SK-N-SH treated with all-trans-retinoic acid at 6 μM for 48 hours (cell line): ENCODE measurements around the gene ADI1.

Experiments
- ATAC-seq: fragments of 200-7000 bp; cut with Tn5 transposase; 3 replicates; pipeline ENCODE4 v1.9.1; 2020; ENCODE audit warnings: mild to moderate bottlenecking, moderate library complexity
- ARNTL ChIP-seq: fragments of 450-650 bp; formaldehyde crosslinking; IDR thresholded peaks from 2 replicates; pipeline ENCODE4 v1.5.0; 2020; ENCODE audit warnings: low read depth, mild to moderate bottlenecking, moderate library complexity, borderline replicate concordance
- BACH2 ChIP-seq: fragments of 250-450 bp; sonication (Bioruptor Pico); IDR thresholded peaks from 2 replicates; pipeline ENCODE4 v1.9.0; 2021; ENCODE audit warnings: mild to moderate bottlenecking, borderline replicate concordance
- CSDC2 ChIP-seq: fragments of 250-450 bp; sonication (Bioruptor Pico); IDR thresholded peaks from 2 replicates; pipeline ENCODE4 v1.5.0; 2020; ENCODE audit warnings: mild to moderate bottlenecking, moderate library complexity
- ESRRG ChIP-seq: fragments of 250-450 bp; sonication (Bioruptor Pico); IDR thresholded peaks from 2 replicates; pipeline ENCODE4 v1.6.1; 2021; ENCODE audit warnings: mild to moderate bottlenecking
- GLIS3 ChIP-seq: fragments of 250-450 bp; sonication (Bioruptor Pico); IDR thresholded peaks from 2 replicates; pipeline ENCODE4 v1.5.0; 2020; ENCODE audit warnings: mild to moderate bottlenecking, moderate library complexity
- ISL1 ChIP-seq: fragments of 250-450 bp; sonication (Bioruptor Pico); IDR thresholded peaks from 2 replicates; pipeline ENCODE4 v2.1.2; 2022; ENCODE audit warnings: mild to moderate bottlenecking, moderate library complexity
- OSR1 ChIP-seq: fragments of 250-450 bp; sonication (Bioruptor Pico); IDR thresholded peaks from 2 replicates; pipeline ENCODE4 v1.8.0; 2022; ENCODE audit warnings: moderate library complexity, mild to moderate bottlenecking, inconsistent platforms
- PPARA ChIP-seq: fragments of 250-450 bp; sonication (Bioruptor Pico); IDR thresholded peaks from 2 replicates; pipeline ENCODE4 v1.5.0; 2020; ENCODE audit warnings: mild to moderate bottlenecking, borderline replicate concordance
- RARB ChIP-seq: fragments of 250-450 bp; sonication (Bioruptor Pico); IDR thresholded peaks from 2 replicates; pipeline ENCODE4 v1.8.0; 2021; ENCODE audit warnings: mild to moderate bottlenecking, moderate library complexity
- SNAI2 ChIP-seq: fragments of 250-450 bp; sonication (Bioruptor Pico); IDR thresholded peaks from 2 replicates; pipeline ENCODE4 v1.5.0; 2020; ENCODE audit warnings: mild to moderate bottlenecking, moderate library complexity
- TCF4 ChIP-seq: fragments of 250-450 bp; sonication (Bioruptor Pico); IDR thresholded peaks from 2 replicates; pipeline ENCODE4 v1.8.0; 2021; ENCODE audit warnings: mild to moderate bottlenecking, moderate library complexity, borderline replicate concordance
- TOX ChIP-seq: fragments of 250-450 bp; sonication (Bioruptor Pico); IDR thresholded peaks from 2 replicates; pipeline ENCODE4 v1.8.0; 2021; ENCODE audit warnings: mild to moderate bottlenecking, moderate library complexity, borderline replicate concordance
- ZC3H10 ChIP-seq: fragments of 250-450 bp; sonication (Bioruptor Pico); IDR thresholded peaks from 2 replicates; pipeline ENCODE4 v1.5.1; 2021; ENCODE audit warnings: mild to moderate bottlenecking, moderate library complexity
- ZFP3 ChIP-seq: fragments of 250-450 bp; sonication (Bioruptor Pico); IDR thresholded peaks from 2 replicates; pipeline ENCODE4 v1.5.0; 2020; ENCODE audit warnings: mild to moderate bottlenecking, moderate library complexity
- ZFP30 ChIP-seq: fragments of 450-650 bp; formaldehyde crosslinking; IDR thresholded peaks from 2 replicates; pipeline ENCODE4 v1.5.0; 2022; ENCODE audit warnings: mild to moderate bottlenecking, moderate library complexity
- ZNF70 ChIP-seq: fragments of 450-650 bp; formaldehyde crosslinking; IDR thresholded peaks from 2 replicates; pipeline ENCODE4 v1.5.0; 2020; ENCODE audit warnings: mild to moderate bottlenecking, moderate library complexity
- ZNF8 ChIP-seq: fragments of 450-650 bp; formaldehyde crosslinking; IDR thresholded peaks from 2 replicates; pipeline ENCODE4 v1.5.0; 2020; ENCODE audit warnings: mild to moderate bottlenecking, moderate library complexity
- TF ChIP-seq, protein P1 (sequence below): fragments of 250-450 bp; sonication (Bioruptor Pico); IDR thresholded peaks from 2 replicates; pipeline ENCODE4 v1.5.0; 2020; ENCODE audit warnings: mild to moderate bottlenecking, moderate library complexity
- TF ChIP-seq, protein P2 (sequence below): fragments of 250-450 bp; sonication (Bioruptor Pico); IDR thresholded peaks from 2 replicates; pipeline ENCODE4 v1.5.1; 2020; ENCODE audit warnings: low read depth, mild to moderate bottlenecking, moderate library complexity
- TF ChIP-seq, protein P3 (sequence below): fragments of 250-450 bp; sonication (Bioruptor Pico); IDR thresholded peaks from 2 replicates; pipeline ENCODE4 v1.8.0; 2021; ENCODE audit warnings: low read depth, mild to moderate bottlenecking, moderate library complexity, borderline replicate concordance
- TF ChIP-seq, protein P4 (sequence below): fragments of 250-450 bp; sonication (Bioruptor Pico); IDR thresholded peaks from 2 replicates; pipeline ENCODE4 v1.5.1; 2021; ENCODE audit warnings: mild to moderate bottlenecking, moderate library complexity

The ADI1 gene

DNA sequence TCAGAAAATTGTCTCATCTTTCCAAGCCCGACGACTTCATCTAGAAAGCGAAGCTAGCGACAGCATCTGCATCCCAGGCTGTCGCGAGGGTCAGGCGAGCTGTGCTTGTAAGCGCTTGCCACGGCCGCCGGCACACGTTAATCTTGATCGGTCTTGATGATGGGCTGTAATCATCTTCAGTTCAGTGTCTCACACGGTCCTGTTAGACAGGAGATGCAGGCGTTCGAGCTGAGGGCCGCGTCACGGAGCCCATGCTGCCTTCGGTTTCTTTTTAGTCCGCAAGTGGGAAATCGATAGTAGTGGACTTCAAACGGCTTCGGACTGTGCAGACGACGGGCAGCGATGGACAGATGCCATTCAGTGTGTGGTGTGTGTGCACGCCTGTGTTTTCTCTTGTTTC is 43.6 kb downstream of the ADI1 start (continued):
- no peak for TF ChIP-seq ARNTL (CRISPR knock-in tag)

DNA sequence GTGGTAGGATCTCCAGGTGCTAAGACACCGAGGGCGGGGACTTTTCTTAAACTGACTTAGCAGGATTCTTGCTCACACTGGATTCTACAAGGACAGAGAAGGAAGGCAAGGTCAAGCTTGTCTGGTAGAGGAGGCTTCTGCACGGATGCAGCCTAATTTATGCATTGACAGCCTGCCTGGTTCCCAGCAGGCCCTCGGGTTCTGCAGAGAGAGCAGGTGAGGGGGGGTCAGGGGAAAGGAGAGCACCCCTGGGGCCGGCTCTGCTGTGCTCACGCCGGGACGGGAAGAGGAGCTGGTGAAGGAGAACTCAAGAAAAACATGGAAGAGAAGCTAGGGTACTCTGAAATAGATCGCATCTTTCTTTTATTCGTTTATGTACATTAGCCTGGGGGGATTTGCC is 46.4 kb downstream of the ADI1 start:
- no peak for ATAC-seq
- no peak for TF ChIP-seq ZFP3 (CRISPR knock-in tag)

DNA sequence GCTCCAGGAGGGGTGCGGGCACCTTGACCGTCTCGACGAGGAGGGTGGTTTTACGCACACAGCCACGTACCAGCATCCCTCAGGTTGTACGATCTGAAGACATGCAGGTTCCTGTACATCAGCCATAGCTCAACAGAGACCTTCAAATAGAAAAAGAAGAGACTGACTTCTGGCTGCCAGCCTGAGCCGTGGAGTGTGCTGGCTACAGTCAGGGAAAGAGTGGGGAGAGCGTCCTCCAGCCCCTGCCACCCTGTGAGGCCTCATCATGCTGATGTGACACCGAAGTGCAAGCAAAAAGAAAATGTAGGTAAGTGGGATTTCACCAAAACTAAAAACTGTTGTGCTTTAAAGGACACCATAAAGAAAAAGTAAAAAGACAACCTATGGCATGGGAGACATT is 47.0 kb downstream of the ADI1 start:
- ATAC-seq: no peak
- TF ChIP-seq TCF4 (no peak), GLIS3 (CRISPR knock-in tag) (no peak), BACH2 (no peak), TOX (CRISPR knock-in tag) (no peak), ESRRG (no peak), CSDC2 (no peak), ZFP3 (CRISPR knock-in tag) (no peak), SNAI2 (CRISPR knock-in tag) (no peak), PPARA (no peak), ZNF8 (CRISPR knock-in tag) (no peak), ZNF70 (no peak), RARB (no peak), ISL1 (CRISPR knock-in tag) (no peak), ZC3H10 (no peak), OSR1 (CRISPR knock-in tag) (no peak)
- TF ChIP-seq, protein P1, sequence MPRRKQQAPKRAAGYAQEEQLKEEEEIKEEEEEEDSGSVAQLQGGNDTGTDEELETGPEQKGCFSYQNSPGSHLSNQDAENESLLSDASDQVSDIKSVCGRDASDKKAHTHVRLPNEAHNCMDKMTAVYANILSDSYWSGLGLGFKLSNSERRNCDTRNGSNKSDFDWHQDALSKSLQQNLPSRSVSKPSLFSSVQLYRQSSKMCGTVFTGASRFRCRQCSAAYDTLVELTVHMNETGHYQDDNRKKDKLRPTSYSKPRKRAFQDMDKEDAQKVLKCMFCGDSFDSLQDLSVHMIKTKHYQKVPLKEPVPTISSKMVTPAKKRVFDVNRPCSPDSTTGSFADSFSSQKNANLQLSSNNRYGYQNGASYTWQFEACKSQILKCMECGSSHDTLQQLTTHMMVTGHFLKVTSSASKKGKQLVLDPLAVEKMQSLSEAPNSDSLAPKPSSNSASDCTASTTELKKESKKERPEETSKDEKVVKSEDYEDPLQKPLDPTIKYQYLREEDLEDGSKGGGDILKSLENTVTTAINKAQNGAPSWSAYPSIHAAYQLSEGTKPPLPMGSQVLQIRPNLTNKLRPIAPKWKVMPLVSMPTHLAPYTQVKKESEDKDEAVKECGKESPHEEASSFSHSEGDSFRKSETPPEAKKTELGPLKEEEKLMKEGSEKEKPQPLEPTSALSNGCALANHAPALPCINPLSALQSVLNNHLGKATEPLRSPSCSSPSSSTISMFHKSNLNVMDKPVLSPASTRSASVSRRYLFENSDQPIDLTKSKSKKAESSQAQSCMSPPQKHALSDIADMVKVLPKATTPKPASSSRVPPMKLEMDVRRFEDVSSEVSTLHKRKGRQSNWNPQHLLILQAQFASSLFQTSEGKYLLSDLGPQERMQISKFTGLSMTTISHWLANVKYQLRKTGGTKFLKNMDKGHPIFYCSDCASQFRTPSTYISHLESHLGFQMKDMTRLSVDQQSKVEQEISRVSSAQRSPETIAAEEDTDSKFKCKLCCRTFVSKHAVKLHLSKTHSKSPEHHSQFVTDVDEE: no peak
- TF ChIP-seq, protein P2, sequence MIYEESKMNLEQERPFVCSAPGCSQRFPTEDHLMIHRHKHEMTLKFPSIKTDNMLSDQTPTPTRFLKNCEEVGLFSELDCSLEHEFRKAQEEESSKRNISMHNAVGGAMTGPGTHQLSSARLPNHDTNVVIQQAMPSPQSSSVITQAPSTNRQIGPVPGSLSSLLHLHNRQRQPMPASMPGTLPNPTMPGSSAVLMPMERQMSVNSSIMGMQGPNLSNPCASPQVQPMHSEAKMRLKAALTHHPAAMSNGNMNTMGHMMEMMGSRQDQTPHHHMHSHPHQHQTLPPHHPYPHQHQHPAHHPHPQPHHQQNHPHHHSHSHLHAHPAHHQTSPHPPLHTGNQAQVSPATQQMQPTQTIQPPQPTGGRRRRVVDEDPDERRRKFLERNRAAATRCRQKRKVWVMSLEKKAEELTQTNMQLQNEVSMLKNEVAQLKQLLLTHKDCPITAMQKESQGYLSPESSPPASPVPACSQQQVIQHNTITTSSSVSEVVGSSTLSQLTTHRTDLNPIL (CRISPR knock-in tag): no peak
- TF ChIP-seq, protein P3, sequence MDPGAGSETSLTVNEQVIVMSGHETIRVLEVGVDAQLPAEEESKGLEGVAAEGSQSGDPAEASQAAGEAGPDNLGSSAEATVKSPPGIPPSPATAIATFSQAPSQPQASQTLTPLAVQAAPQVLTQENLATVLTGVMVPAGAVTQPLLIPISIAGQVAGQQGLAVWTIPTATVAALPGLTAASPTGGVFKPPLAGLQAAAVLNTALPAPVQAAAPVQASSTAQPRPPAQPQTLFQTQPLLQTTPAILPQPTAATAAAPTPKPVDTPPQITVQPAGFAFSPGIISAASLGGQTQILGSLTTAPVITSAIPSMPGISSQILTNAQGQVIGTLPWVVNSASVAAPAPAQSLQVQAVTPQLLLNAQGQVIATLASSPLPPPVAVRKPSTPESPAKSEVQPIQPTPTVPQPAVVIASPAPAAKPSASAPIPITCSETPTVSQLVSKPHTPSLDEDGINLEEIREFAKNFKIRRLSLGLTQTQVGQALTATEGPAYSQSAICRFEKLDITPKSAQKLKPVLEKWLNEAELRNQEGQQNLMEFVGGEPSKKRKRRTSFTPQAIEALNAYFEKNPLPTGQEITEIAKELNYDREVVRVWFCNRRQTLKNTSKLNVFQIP (CRISPR knock-in tag): no peak
- TF ChIP-seq, protein P4, sequence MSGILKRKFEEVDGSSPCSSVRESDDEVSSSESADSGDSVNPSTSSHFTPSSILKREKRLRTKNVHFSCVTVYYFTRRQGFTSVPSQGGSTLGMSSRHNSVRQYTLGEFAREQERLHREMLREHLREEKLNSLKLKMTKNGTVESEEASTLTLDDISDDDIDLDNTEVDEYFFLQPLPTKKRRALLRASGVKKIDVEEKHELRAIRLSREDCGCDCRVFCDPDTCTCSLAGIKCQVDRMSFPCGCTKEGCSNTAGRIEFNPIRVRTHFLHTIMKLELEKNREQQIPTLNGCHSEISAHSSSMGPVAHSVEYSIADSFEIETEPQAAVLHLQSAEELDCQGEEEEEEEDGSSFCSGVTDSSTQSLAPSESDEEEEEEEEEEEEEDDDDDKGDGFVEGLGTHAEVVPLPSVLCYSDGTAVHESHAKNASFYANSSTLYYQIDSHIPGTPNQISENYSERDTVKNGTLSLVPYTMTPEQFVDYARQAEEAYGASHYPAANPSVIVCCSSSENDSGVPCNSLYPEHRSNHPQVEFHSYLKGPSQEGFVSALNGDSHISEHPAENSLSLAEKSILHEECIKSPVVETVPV (CRISPR knock-in tag): no peak

DNA sequence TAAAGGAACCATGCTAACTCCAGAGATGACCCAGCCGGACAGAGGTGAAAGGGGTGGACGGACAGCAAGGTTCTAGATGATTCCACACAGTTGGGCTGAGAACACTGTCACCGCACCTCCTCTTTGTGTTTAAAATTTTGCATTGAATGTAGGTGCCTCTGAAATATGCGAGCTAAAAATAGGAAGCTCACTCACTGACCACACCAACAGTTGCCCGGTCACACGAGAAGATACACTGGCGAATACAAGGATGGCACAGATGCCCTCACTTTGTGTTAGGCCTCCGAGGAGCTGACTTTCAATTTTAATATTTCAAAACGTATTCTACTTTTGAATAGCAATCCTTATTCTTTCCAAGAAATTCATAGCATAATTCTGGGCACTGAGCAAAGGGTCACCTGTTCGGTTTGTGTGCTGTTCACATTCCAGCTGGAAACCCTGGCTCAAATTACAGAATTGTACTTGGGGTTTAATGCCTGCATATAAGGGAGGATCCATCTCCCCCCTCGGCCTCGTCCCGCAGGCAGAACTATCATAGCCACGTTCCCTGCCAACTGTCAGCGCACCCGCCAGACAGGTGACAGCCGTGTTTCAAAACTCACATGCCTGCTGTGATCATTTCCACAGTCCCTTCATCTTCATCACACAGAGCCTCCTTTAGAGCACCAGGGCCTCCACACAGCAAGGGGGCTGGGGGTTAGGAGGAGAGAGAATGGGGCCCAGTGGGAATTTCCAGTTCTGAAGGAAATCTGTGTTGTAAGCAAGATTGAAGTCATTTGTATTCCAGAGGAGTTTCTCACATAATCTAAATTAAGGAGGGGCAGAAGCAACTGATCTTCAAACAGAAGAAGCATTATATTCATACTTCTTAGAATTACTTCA is 48.2 kb downstream of the ADI1 start:
- TF ChIP-seq, protein P1: no peak
- TF ChIP-seq PPARA: no peak
- TF ChIP-seq ARNTL (CRISPR knock-in tag): no peak
- TF ChIP-seq SNAI2 (CRISPR knock-in tag): no peak
- no peak for TF ChIP-seq ZNF70
- TF ChIP-seq, protein P4 (CRISPR knock-in tag): no peak
- TF ChIP-seq GLIS3 (CRISPR knock-in tag): no peak
- TF ChIP-seq CSDC2: no peak
- TF ChIP-seq, protein P3 (CRISPR knock-in tag): no peak
- TF ChIP-seq ISL1 (CRISPR knock-in tag): no peak
- no peak for TF ChIP-seq ZFP30
- no peak for ATAC-seq
